Measurements from ENCODE around the gene MRNIP.

GRCh38 chr5:179837076-179838011 lies 21.3 kb downstream of the MRNIP start:
- TF ChIP-seq TAF1 (IDR thresholded peaks at IDR 0.05; ENCODE audit: low read depth) (no peak), EGR1 (IDR thresholded peaks at IDR 0.05) (no peak), CREB1 (IDR thresholded peaks at IDR 0.05; ENCODE audit: low read depth) (no peak), CEBPB (IDR thresholded peaks at IDR 0.05) (no peak), USF1 (IDR thresholded peaks at IDR 0.05) (no peak), NFIC (IDR thresholded peaks at IDR 0.05) (no peak), YY1 (IDR thresholded peaks at IDR 0.05; ENCODE audit: low read depth) (no peak), EP300 (IDR thresholded peaks at IDR 0.05; ENCODE audit: borderline replicate concordance) (no peak)
